GDM1 (cell line): ENCODE data around the gene USP38.
"Not testable (repeated sequence)": the region's sequence is repeated elsewhere in the genome, so short reads cannot be mapped to it uniquely, and the experiment has no call there.

Experiments used
- DNase-seq: peaks from one replicate; lab custom pipeline; 2025; lab: John Stamatoyannopoulos, UW

USP38 gene, protein sequence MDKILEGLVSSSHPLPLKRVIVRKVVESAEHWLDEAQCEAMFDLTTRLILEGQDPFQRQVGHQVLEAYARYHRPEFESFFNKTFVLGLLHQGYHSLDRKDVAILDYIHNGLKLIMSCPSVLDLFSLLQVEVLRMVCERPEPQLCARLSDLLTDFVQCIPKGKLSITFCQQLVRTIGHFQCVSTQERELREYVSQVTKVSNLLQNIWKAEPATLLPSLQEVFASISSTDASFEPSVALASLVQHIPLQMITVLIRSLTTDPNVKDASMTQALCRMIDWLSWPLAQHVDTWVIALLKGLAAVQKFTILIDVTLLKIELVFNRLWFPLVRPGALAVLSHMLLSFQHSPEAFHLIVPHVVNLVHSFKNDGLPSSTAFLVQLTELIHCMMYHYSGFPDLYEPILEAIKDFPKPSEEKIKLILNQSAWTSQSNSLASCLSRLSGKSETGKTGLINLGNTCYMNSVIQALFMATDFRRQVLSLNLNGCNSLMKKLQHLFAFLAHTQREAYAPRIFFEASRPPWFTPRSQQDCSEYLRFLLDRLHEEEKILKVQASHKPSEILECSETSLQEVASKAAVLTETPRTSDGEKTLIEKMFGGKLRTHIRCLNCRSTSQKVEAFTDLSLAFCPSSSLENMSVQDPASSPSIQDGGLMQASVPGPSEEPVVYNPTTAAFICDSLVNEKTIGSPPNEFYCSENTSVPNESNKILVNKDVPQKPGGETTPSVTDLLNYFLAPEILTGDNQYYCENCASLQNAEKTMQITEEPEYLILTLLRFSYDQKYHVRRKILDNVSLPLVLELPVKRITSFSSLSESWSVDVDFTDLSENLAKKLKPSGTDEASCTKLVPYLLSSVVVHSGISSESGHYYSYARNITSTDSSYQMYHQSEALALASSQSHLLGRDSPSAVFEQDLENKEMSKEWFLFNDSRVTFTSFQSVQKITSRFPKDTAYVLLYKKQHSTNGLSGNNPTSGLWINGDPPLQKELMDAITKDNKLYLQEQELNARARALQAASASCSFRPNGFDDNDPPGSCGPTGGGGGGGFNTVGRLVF

DNA sequence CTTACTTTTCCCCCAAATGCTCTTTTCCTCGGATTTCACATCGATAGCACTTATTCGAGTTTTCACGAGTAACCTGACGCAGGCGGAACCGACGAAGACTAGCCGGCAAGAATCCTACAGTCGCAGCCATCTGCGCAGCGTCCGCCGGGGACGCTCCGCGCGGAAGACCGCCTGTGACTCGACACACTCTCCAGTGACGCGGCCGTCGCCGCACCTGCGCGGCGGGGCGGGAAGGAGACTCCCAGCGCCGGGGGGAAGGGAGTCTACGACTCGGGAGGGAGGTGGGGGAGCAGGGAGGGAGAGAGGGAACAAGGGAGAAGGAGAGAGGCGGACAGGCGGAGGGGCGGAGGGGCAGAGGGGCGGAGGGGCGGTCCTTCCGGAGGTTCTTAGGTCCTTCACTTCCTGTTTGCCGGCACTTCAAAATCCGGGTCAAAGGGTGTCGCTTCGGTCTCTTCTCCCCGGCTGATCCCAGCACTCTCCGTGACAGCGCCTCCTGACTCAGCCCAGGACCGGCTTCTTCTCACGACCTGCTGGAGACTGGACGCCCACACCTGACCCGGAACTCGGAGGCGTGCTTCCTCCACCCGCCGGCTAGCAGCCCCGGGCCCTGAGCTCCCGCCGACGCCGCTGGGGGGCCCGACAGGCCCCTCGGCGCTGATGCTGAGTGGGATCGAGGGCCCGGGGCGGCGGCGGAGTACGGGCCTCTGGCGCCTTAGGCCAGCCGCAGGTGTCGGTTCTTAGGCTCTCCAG lies at the start of gene USP38:
Gene USP38, plus strand, starts transcription at position 415 of the 750 bp plus-strand sequence. CDS start 534 bp downstream, outside the sequence.
- peak; percentile 88 for DNase-seq

DNA sequence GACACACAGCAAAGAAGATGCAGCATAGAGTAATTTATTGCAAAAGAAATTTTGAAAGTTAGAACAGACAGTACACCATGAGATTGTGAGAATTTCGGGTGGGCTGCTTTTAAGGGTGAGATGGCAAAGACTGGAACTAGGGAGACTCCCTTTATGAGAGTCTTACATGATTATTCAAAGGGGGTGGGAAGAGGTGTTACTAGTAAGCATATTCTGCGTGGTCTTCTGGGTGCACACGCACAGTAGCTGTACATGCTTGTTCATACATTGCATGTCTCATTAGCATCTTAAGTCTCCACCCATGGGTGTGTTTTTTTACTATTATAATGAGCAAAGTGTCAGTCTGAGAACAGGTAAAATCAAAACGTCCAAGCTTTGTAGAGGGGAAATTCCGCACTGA lies 49.4 kb upstream of the USP38 start:
- DNase-seq: no peak

DNA sequence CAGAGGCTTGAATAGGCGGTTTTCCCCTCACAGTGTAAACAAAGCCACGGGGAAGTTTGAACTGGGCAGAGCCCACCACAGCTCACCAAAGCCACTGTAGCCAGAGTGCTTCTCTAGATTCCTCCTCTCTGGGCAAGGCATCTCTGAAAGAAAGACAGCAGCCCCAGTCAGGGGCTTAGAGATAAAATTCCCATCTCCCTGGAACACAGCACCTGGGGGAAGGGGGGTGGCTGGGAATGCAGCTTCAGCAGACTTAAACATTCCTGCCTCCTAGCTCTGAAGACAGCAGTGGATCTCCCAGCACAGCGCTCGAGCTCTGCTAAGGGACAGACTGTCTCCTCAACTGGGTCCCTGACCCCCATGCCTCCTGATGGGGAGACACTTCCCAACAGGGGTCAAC lies 44.0 kb upstream of the USP38 start:
- no peak for DNase-seq

DNA sequence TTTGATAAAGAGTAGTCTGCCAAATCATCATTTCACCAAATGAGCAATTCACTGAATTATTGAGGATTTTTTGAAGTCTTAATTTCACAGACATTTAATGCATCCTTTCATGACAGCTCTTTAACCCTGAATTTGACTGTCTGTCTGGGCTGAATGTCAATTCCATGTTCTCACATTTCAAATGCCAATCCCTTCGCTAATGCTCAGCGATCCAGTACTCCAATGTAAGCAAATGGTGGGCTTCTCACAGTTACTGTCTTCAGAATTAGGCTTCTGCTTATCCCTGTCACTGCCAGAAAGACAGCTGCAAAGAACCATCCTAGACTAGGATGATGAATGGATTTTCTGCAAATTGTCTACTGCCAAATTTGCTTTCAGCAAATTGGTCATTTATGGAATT lies 36.2 kb upstream of the USP38 start:
- DNase-seq: no peak

DNA sequence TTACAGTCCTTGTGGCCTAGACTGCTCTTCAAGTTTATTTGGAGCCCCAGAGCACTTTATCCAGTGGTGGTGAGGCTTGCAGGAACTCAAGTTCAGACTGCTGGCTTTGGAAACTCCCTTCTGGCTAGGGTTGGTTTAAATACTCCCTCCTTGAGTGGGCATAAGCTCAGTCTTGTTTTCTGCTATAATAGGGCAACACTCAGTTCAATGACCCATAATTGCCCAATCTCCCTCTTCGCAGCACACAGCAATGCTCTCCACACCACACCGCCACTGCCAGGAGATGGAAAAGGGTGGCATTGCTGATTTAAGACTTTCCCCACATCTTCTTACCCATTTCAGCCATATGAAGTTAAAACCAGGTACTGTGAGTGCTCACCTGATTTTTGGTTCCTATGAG lies 27.9 kb upstream of the USP38 start:
- no peak for DNase-seq

DNA sequence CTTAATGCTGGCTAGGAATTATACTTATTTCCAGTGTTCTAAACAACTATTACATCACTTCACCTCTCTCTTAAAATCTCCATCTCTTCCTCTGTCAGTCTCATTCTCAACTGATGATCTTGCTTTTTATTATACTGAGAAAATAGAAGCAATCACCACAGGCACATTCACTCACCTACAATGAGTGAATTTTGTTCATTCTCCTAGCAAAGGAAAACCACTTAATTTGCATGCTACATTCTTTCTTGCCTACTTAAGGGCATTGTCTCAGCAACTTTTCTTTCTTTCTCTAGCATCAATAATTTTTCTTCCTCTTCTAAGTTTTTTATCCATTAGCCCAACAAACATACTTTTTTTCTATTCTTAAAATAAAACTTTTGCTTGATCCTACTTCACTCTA lies 21.1 kb upstream of the USP38 start:
- no peak for DNase-seq

DNA sequence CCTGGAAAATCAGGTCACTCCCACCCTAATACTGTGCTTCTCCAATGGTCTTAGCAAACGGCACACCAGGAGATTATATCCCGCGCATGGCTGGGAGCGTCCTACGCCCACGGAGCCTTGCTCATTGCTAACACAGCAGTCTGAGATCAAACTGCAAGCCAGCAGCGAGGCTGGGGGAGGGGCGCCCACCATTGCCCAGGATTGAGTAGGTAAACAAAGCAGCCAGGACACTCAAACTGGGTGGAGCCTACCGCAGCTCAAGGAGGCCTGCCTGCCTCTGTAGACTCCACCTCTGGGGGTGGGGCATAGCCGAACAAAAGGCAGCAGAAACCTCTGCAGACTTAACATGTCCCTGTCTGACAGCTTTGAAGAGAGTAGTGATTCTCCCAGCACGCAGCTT lies 18.0 kb upstream of the USP38 start:
- not testable (repeated sequence) for DNase-seq

DNA sequence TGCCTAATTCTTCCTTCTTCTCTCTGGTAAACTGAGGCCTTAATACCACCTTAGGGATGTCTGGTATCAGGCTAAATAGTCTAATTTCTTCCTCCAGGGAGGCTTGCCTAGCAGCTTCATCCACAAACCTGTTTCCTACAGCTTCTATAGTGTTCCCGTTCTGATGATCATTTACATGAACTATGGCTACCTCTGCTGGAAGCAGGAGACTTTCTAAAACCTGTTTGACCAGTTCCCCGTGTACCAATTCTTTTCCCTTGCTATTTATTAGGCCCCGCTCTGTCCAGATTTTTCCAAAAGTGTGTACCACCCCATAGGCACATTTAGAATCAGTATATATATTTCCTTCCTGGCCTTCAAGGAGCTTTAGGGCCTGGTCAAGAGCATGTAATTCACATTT lies 5.8 kb upstream of the USP38 start:
- no peak for DNase-seq

DNA sequence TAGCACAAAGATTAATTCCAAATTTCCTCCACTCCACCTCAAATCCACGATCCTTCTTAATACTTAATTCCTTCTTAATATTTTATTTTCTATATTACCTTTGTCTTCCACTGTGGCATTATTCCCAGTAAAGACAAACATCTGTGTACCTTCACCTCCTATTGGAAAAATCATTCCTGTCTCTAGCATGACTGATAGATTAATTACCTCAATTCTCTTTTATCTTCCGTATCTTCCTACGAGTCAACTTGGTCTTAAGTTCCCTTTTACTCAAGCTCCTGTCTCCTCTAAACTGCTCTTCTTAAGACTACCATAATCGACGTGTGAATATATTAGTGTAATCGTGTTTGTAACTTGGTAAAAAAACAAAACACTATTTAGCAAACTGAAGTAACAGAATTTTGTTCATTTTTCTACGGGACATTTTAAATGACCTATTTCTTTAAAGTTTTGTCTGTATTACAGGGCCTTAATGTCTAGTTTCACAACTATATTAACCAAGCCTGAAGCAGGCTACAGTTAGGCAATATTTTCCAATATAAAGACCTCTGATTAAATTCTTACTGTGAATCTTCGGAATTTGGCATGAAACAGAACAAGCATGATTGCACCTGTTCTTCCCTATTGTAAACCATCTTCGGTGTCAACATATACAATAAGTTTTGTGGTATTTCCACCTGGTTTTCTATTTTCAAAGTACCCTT lies 1.1 kb upstream of the USP38 start:
- no peak for DNase-seq

DNA sequence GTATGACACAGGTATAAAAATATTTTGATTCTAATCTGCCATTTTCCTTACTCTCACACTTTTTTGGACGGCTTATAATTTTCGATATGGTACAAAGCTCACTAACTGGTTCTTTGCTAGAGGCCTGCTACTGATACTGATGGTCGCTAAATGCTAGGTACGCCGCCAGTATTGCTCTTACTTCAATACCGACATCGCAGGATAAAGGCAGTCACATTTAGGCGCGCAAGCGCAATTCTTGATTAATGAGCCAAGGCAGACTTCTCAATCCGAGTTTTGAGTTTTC lies 557 bp upstream of the USP38 start:
- no peak for DNase-seq

DNA sequence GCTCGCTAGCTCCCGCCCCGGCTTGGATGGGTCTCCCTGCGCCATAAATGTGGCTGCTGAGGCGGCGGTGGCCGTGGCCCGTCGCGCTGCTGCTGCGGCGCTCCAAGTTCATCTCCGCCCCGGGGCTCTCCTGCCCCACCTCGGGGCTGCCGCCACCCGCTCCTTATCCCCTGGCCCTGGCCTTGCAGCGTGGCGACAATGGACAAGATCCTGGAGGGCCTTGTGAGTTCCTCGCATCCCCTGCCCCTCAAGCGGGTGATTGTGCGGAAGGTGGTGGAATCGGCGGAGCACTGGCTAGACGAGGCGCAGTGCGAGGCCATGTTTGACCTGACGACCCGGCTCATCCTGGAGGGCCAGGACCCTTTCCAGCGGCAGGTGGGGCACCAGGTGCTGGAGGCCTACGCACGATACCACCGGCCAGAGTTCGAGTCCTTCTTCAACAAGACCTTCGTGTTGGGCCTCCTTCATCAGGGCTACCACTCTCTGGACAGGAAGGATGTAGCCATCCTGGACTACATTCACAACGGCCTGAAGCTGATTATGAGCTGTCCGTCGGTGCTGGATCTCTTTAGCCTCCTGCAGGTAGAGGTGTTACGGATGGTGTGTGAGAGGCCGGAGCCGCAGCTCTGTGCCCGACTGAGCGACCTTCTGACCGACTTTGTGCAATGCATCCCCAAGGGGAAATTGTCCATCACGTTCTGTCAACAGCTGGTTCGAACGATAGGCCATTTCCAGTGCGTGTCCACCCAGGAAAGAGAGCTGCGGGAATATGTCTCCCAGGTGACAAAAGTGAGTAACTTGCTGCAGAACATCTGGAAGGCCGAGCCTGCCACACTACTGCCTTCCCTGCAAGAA lies 763 bp downstream of the USP38 start:
- DNase-seq: no peak

DNA sequence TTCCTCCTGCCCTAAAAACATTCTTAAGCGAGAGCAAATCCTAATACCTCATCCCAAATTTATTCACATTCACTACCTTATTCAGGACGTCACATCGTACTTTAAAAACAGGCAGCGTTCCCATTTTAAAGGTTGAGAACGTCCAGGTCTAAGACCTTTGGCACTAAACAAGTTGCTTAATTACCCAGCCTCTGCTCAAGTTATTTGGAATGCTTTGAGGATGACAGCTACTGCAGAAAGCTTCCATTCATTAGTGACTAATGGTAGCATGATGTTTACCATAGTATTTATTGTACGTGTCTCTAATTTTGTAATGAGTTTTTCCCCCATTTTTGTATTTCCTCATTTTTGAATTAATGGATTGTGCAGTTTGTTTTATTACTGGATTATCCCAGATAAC lies 1.5 kb downstream of the USP38 start:
- no peak for DNase-seq

DNA sequence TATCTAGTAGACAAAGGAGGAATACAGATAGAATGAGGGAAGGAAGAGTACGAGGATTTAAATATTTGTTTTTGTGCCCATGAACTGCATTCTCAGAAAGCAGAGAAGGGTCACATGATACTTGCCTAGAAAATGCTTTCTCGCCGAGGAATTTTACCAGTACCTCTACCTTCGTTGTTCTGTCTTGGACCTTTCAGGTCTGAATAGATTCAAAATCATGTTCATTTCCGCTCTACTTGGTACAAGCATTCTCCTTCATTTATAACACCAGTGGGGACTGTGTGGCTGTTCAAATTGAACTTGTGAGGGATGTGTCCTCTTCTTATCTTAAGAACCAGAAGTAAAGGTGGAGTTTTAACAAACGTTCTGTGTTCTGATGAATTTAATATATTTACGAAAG lies 1.9 kb downstream of the USP38 start:
- DNase-seq: no peak

DNA sequence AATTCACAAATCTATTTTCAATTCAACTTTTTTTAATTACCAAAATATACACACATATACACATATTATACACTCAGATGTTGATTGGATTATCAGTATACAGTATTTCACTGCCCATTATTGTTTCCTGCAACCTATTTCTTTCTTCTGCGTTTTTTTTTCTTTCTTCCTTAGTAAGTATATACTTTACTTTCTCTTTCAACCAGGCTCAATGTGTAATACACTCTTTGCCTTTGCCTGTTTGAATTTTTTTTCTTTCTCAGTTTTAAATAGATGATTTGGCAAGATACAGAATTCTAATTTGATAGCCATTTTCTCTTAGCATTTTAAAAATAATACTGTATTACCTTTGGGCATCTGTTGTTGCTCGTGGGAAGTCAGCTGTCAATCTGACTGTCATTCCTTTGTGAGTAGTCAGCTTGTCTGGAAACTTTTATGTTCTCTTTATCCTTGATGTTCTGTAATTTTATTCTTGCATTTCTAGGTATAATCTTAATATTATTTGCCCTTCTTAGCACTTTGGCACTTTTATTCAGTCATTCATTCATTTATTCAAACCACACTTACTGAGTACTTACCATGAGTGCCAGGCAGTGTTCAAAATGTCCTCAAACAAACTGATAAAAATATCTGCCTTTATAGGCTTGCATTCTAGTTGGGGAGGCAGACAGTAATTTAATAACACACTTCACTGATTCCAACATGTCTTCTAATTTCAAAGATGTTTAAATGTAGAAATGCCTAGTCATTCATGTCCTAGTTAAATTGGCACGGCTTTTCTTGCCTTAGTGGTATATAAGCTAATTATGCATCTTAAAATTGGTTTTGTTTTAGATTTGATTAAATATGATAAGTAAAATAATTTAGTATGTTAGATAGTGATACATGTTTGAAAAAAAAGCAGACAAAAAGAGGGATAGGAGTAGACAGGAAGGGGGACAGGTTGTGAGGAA lies 3.7 kb downstream of the USP38 start:
- DNase-seq: no peak

DNA sequence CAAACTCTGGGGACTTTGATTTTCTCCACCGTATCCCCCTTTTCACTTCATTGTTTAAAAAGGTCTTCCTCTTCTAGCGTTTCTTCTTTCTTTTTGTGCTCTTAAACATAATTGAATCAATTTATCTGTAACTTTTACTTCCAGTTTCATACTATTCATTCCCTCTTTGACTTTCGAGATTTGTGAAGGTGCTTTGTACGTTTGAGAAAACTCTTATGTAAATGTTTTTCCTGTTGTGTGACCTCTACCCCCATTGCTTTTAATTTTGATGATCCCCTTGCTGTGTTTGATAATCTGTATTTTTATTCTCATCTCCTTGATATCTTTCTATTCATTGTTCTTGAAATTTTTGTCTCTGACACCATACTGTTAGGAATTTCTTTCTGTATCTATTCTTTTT lies 4.8 kb downstream of the USP38 start:
- no peak for DNase-seq

DNA sequence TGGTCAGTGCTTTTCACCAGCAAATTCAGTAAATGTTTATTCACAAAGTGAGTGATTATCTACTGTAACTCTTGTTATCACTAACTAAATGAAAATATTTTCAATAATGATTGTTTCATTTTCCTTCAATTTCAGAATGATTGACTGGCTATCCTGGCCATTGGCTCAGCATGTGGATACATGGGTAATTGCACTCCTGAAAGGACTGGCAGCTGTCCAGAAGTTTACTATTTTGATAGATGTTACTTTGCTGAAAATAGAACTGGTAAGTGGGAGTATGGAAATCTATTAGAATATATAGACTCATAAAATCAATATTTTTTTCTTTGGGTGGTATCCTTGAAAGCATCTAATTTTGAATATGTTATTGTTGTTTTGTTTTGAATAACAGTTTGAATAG lies 10.9 kb downstream of the USP38 start:
- no peak for DNase-seq

DNA sequence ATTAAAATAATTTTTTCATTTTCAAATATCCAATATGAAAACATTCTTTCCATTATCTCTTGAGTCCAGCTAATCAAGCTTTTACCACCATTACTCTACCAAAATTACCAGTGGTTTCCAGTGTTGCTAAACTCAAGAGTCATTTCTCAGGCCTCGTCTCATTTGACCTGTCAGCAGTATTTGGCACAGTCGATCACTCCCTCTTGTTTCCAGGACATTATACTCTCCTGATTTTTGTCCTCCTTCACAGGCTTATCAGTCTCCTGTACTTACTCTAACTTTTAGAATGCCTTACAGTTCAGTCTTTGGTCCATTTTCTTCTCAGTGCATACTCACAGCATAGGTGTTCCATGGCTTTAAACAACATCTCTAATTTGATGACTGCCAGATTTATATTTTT lies 11.6 kb downstream of the USP38 start:
- no peak for DNase-seq

DNA sequence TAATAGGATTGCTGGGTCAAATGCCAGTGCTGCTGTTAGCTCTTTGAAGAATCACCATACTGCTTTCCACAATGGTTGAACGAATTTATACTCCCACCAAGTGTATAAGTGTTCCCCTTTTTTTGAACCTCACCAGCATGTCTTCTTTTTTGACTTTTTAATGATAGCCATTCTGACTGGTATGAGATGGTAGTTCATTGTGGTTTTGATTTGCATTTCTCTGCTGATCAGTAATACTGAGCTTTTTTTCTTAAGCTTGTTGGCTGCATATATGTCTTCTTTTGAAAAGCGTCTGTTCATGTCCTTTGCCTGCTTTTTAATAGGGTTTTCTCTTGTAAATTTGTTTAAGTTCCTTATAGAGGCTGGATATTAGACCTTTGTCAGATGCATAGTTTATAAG lies 14.8 kb downstream of the USP38 start:
- no peak for DNase-seq

DNA sequence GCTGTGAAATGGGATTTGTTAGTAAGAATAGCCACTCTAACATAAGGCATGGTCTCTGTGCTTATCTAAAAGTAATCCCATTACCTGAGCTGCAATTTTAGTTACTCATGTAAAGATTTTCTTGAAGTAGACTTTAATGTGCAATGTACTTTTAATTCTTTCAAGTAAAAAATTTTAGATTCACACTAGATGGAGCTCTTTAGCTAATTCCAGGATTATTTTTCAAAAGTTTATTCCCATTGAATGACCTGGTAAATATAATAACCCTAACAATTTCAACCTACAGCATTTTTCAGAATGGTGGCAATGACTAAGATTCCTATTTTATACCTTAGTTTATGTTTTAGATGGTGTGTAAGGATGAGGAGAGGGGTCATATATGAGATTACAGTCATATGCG lies 18.1 kb downstream of the USP38 start:
- DNase-seq: no peak

DNA sequence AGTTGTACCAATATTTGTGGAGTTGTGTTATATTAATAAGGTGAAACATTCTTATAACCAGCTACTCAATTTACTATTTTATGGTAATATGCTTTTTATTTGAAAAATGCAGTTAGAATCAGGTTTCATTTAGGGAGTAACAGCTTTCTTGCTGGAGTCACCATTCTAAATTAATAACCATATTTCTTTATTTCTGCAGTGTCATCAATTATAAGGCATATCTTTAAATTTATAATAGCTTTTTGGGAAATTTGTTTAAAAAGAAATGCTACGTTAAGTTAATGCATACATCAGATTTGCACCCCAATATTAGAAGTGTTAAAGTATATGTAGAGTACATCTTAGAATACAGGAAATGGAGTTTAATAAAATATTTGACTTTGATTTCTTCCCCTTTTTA lies 18.9 kb downstream of the USP38 start:
- no peak for DNase-seq
